Ovary (tissue), 9 donors: ENCODE measurements around the gene SPTSSB. TPM values are rescaled to one million over a fixed set of nuclear protein-coding genes. Genes with fewer than 3 reads are reported as not detected.

Experiments used
- DNase-seq, 5 donors: peaks; one replicate each; pipeline ENCODE4 v3.0.0-alpha.2; 2019 to 2020
- H3K27ac ChIP-seq, 2 donors: fragments of 200-600 bp; one replicate each; pipeline versions ENCODE4 v1.5.1 to v1.8.0; 2019 to 2022
- H3K27me3 ChIP-seq: fragments of 200-600 bp; one replicate; pipeline ENCODE4 v1.8.0; 2022
- H3K36me3 ChIP-seq: fragments of 200-600 bp; sonication (generic); one replicate; pipeline ENCODE4 v1.5.1; 2019
- H3K4me1 ChIP-seq: one replicate; pipeline ENCODE4 v1.8.1; 2013; ENCODE audit warnings: mild to moderate bottlenecking, moderate library complexity; ENCODE audit not compliant: insufficient read depth
- H3K4me3 ChIP-seq: fragments of 200-600 bp; sonication (generic); one replicate; pipeline ENCODE4 v1.5.1; 2017
- H3K9me3 ChIP-seq, 2 donors: fragments of 200-600 bp in 1 of 2; sonication (generic) in 1 of 2; one replicate each; pipeline versions ENCODE4 v1.5.1 to v1.8.1; 2013 to 2019; ENCODE audit warnings: mild to moderate bottlenecking in 1 of 2, moderate library complexity in 1 of 2
- CTCF ChIP-seq, 3 donors: fragments of 450-650 bp in 2 of 3; fragments of 200-600 bp in 1 of 3; IDR thresholded peaks; one replicate each; pipeline versions ENCODE4 v1.5.1 to v1.8.0; 2016 to 2022; ENCODE audit warnings: antibody characterized with exemption in 3 of 3, mild to moderate bottlenecking in 1 of 3
- EP300 ChIP-seq: sonication (generic); formaldehyde crosslinking; IDR thresholded peaks from one replicate; pipeline ENCODE4 v1.6.1; 2017; ENCODE audit warnings: antibody characterized with exemption
- POLR2A ChIP-seq: fragments of 450-650 bp; IDR thresholded peaks from one replicate; pipeline ENCODE4 v1.6.1; 2017; ENCODE audit warnings: antibody characterized with exemption, mild to moderate bottlenecking, moderate library complexity
- WGBS, 3 donors: extraction: QIAGEN DNeasy Blood & Tissue Kit in 1 of 3; methylation state at CpG; one replicate each; pipeline versions ENCODE4 v1.1.5 to v1.1.7; 2013 to 2017; 5-methylcytosine and 5-hydroxymethylcytosine counted together
- intact Hi-C, 4 donors: fragments of 100-400 bp; cut with DNase I; formaldehyde crosslinking; loops; one replicate each; pipeline versions ENCODE4 v1.11.0 to v1.15.1; 2022 to 2023
- polyA plus RNA-seq, 2 donors: library from polyadenylated mRNA; stranded (reverse); fragments of 200-250 nt in 1 of 2; fragments of 350-450 nt in 1 of 2; fragmentation: Illumina TruSeq in 1 of 2; extraction: RNeasy Lipid Tissue Mini Kit (QIAGEN cat#74804) in 1 of 2; gene quantifications; one replicate each; pipeline ENCODE4 v1.2.3, GENCODE V29; 2013 to 2014
- total RNA-seq, 7 donors: library from RNA; depleted of rRNA in 2 of 7; stranded (reverse); fragments of >200 nt in 2 of 7; fragmentation: NEBNext Ultra II Directional in 3 of 7; extraction: Animal tissue kit (Norgen Biotek cat#: 25700) in 3 of 7; gene quantifications; one replicate each; pipeline versions ENCODE4 v1.1.0 to v1.2.4, GENCODE V29; 2016 to 2023
- donor health status: DM: no; HTN: no; CAD: no; lungs with moderate emphysema.
- donor health status: DM: no; HTN: no; CAD: no.
- donor health status: Bipolar disorder and iron deficiency.
- donor health status: DM: yes; HTN: yes; CAD: no.
- donor health status: DM: no; HTN: no; CAD: no.
- donor health status: DM: yes; HTN: yes; CAD: no.

Gene SPTSSB
- total and polyA plus RNA-seq, 9 donors, result 0.07 to 2.5 (median 0.46) TPM; not detected in 4

DNA sequence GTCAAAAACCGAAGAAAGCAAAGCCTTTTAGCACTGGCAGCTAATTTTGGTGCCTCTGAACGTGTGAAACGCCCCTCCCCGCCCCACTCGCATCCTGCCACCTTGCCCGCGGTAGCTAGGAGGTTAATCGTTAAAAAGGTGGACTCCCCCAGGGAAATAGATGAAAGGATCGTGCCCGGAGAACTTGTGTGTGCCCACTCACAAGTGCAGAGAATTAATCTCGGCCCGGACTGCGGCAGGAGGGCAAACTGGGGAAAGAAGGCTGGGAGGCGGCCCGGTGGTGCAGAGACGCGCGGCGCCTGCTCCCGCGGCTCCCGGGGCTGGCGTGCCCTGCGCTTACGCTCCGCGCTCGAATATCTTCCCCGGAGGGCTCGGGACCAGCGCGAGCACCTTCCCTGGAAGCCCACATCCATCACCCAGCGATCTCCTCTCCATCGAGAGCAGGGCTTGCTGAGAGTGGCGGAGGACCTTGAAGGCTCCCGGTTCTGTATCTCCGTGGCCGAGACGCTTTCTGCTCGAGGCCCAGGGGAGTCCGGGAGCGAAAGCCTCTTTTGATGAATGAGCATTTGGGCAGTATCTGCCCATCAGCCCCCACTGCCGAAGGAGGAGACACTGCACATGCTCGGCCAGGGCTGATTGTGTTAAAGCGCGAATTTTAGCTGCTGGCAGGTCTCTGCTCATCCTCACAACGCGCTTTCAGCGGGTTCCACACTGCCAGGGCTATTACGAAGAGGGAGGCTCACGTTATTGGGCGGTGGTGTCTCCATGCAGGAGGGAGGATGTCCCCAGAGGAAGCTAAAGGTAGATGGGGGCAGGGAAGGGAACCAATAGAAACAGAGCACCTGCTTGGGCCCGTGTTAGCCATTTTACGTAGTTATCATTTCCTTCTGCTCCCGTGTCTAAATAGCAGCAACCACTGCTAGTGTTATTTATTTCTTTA lies 1.3 kb upstream of the SPTSSB start:
- no peaks in the 10 kb centered on the region for H3K36me3 ChIP-seq
- peaks cover 4% of the 10 kb centered on the region for H3K4me1 ChIP-seq
- intact Hi-C loops, result loop anchor here in 1 of 4 donors (2.0 kb wide), 1 partner anchor 22 kb away; no protein-coding TSS in a partner anchor
- peak overlapping the region; percentile 39 for H3K4me3 ChIP-seq
- WGBS, 3 donors, result 2 to 4% (median 2%) methylated on average over 55 of the region's 55 CpGs
- peak in 1 of 5 donors; percentile 10 for DNase-seq
- H3K9me3 ChIP-seq, result no peaks in the 10 kb centered on the region
- no peaks in the 10 kb centered on the region for H3K27me3 ChIP-seq
- TF ChIP-seq EP300 (no peak), POLR2A (no peak), CTCF (IDR thresholded peaks at IDR 0.05) (no peak)
- H3K27ac ChIP-seq, result no peak overlapping the region

GRCh38 chr3:161369531-161369930 lies 1.8 kb downstream of the SPTSSB start:
- intact Hi-C loops, result no loop called here
- no peak for DNase-seq
- no peaks in the 10 kb centered on the region for H3K9me3 ChIP-seq
- TF ChIP-seq CTCF (IDR thresholded peaks at IDR 0.05) (no peak), POLR2A (no peak), EP300 (no peak)
- WGBS, 3 donors, result 48 to 68% (median 68%) methylated on average over 3 of the region's 3 CpGs
- no peaks in the 10 kb centered on the region for H3K27me3 ChIP-seq
- peaks cover 4% of the 10 kb centered on the region for H3K4me1 ChIP-seq
- H3K4me3 ChIP-seq, result no peak overlapping the region
- H3K36me3 ChIP-seq, result no peaks in the 10 kb centered on the region
- H3K27ac ChIP-seq, result no peak overlapping the region

- no peak overlapping the region for H3K27ac ChIP-seq
- no peaks in the 10 kb centered on the region for H3K27me3 ChIP-seq
- 74 to 82% (median 81%) methylated on average over 2 of the region's 2 CpGs for WGBS, 3 donors
- DNase-seq, result no peak
- no peak overlapping the region for H3K4me3 ChIP-seq
- intact Hi-C loops, result no loop called here
- TF ChIP-seq CTCF (IDR thresholded peaks at IDR 0.05), result no peak
- no peak for TF ChIP-seq POLR2A
- no peak for TF ChIP-seq EP300
- H3K9me3 ChIP-seq, result no peaks in the 10 kb centered on the region
- no peaks in the 10 kb centered on the region for H3K4me1 ChIP-seq
- H3K36me3 ChIP-seq, result no peaks in the 10 kb centered on the region
Observed at GRCh38 chr3:161366094-161366493, 5.2 kb downstream of the SPTSSB start.

DNA sequence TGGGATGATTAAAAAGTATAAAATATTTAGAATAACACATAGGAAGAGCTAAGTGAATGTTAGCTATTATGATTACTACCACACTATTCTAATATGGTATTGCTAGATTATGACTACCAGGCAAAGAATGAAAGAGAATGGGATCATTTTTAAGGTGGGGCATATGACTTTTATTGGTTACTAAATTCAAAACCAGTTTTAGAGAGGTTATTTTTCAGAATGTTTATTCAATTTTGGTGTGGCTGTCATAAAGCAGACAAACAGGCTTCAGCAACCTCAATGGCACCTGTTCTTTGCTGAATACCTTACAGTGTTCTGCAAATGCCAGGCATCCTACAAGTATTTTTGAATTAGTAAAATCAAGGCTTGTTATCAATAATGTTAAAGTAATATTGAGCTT lies 12.8 kb downstream of the SPTSSB start:
- no peak for TF ChIP-seq POLR2A
- TF ChIP-seq EP300, result no peak
- no peak for TF ChIP-seq CTCF (IDR thresholded peaks at IDR 0.05)
- Histone ChIP-seq H3K4me3 (no peak overlapping the region), H3K27ac (no peak overlapping the region), H3K27me3 (no peaks in the 10 kb centered on the region), H3K36me3 (no peaks in the 10 kb centered on the region), H3K9me3 (no peaks in the 10 kb centered on the region), H3K4me1 (no peaks in the 10 kb centered on the region)
- intact Hi-C loops, result no loop called here
- no peak for DNase-seq
